ENCODE data around the gene ASB7. TPM values are rescaled to one million over a fixed set of nuclear protein-coding genes. Genes with fewer than 3 reads are reported as not detected.

Gene ASB7
- total and polyA plus RNA-seq, 2 experiments from 2014 or later, result 4.1 to 13.9 TPM

DNA sequence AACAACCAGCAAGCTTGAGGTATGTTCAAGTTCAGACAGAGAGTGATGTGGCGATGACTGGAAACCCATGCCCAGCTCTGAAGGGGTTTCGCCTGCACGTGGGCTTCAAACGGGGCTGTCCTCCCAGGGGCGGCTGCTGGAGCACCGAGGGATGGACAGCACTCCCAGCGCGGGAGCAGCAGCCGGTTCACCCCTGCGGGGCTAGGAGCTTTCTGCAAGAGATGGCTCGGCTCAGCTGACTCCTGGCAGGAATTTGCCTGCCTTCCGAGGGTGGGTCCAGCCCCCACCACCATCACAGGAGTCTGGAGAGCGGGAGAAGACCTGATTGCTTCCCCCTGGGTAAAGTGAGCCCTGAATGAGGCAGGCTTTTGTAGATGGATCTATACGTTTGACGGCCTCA is 66.9 kb downstream of the ASB7 start:
- ATAC-seq (no peak), DNase-seq (ENCODE audit: low spot score) (no peak)
- Histone ChIP-seq H3K4me3 (no peak overlapping the region), H3K27me3 (ENCODE audit: insufficient read depth) (no peaks in the 10 kb centered on the region), H3K4me1 (ENCODE audit: insufficient read depth) (no peaks in the 10 kb centered on the region), H3F3A (replicated peaks; ENCODE audit: low read depth) (no peaks in the 10 kb centered on the region), H3K27ac (ENCODE audit: low read depth) (no peak overlapping the region), H3K79me2 (replicated peaks; ENCODE audit: insufficient read depth) (no peaks in the 10 kb centered on the region), H2AFZ (no peak overlapping the region), H4K20me1 (replicated peaks; ENCODE audit: insufficient read depth) (no peaks in the 10 kb centered on the region), H3K9me2 (ENCODE audit: insufficient read depth) (no peaks in the 10 kb centered on the region), H3K4me2 (no peak overlapping the region), H3K36me3 (ENCODE audit: insufficient read depth) (no peaks in the 10 kb centered on the region)
- H3K4me1 Mint-ChIP-seq, result no peaks in the 10 kb centered on the region; the same call in 1 of the 3 replicates
- peaks cover 6% of the 10 kb centered on the region for H3K27me3 Mint-ChIP-seq (ENCODE audit: insufficient read depth, low read depth, poor library complexity)
- H3K27ac Mint-ChIP-seq, result no peak overlapping the region
- no peak for TF ChIP-seq JUNB (IDR thresholded peaks at IDR 0.05; ENCODE audit: unreplicated experiment)
- no peaks in the 10 kb centered on the region; the same call in 2 of the 3 replicates for H3K9me3 Mint-ChIP-seq
- H3K4me3 Mint-ChIP-seq, result no peak overlapping the region
- H3K36me3 Mint-ChIP-seq (ENCODE audit: low read depth), result no peaks in the 10 kb centered on the region

DNA sequence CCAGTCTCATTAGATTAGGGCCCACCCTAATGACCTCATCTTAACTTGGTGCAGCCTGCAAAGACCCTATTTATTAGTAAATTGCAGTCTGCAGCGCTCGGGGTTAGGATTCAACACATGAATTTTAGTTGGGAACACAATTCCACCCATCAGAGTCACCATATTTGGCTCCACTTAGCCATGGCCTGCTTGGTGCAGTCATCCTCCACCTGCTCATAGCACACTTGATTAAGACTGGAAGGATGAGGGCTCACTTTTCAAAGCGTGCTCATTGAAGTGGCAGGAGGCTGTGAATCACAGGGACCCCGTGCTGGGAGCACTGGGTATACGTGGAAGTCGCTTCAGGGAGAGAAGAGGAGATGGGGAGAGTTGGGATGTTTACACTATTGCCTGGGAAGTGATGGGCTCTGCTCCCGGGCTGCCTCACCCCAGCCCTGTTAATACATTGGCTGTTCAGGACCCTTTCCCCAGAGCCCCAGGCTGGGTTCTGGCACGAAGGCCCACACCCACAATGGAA is 68.2 kb downstream of the ASB7 start:
- H4K20me1 ChIP-seq (replicated peaks; ENCODE audit: insufficient read depth), result no peaks in the 10 kb centered on the region
- H3K4me3 ChIP-seq, result no peak overlapping the region
- no peaks in the 10 kb centered on the region for H3K9me2 ChIP-seq (ENCODE audit: insufficient read depth)
- Mint-ChIP-seq H3K27me3 (ENCODE audit: insufficient read depth, low read depth, poor library complexity) (peaks cover 4% of the 10 kb centered on the region), H3K27ac (no peak overlapping the region), H3K36me3 (ENCODE audit: low read depth) (no peaks in the 10 kb centered on the region), H3K4me1 (no peaks in the 10 kb centered on the region; the same call in 1 of the 3 replicates), H3K4me3 (no peak overlapping the region), H3K9me3 (no peaks in the 10 kb centered on the region; the same call in 1 of the 3 replicates)
- no peaks in the 10 kb centered on the region for H3K79me2 ChIP-seq (replicated peaks; ENCODE audit: insufficient read depth)
- no peaks in the 10 kb centered on the region for H3K27me3 ChIP-seq (ENCODE audit: insufficient read depth)
- no peaks in the 10 kb centered on the region for H3F3A ChIP-seq (replicated peaks; ENCODE audit: low read depth)
- H3K4me1 ChIP-seq (ENCODE audit: insufficient read depth), result no peaks in the 10 kb centered on the region
- H3K27ac ChIP-seq (ENCODE audit: low read depth), result no peak overlapping the region
- DNase-seq (ENCODE audit: low spot score) (no peak), ATAC-seq (no peak)
- no peaks in the 10 kb centered on the region for H3K36me3 ChIP-seq (ENCODE audit: insufficient read depth)
- H3K4me2 ChIP-seq, result no peak overlapping the region
- H2AFZ ChIP-seq, result no peak overlapping the region
- TF ChIP-seq NANOG (IDR thresholded peaks at IDR 0.05; ENCODE audit: borderline replicate concordance), result no peak
- TF ChIP-seq POLR2AphosphoS5 (IDR thresholded peaks at IDR 0.05; ENCODE audit: low read depth), result no peak
- TF ChIP-seq, protein P1, sequence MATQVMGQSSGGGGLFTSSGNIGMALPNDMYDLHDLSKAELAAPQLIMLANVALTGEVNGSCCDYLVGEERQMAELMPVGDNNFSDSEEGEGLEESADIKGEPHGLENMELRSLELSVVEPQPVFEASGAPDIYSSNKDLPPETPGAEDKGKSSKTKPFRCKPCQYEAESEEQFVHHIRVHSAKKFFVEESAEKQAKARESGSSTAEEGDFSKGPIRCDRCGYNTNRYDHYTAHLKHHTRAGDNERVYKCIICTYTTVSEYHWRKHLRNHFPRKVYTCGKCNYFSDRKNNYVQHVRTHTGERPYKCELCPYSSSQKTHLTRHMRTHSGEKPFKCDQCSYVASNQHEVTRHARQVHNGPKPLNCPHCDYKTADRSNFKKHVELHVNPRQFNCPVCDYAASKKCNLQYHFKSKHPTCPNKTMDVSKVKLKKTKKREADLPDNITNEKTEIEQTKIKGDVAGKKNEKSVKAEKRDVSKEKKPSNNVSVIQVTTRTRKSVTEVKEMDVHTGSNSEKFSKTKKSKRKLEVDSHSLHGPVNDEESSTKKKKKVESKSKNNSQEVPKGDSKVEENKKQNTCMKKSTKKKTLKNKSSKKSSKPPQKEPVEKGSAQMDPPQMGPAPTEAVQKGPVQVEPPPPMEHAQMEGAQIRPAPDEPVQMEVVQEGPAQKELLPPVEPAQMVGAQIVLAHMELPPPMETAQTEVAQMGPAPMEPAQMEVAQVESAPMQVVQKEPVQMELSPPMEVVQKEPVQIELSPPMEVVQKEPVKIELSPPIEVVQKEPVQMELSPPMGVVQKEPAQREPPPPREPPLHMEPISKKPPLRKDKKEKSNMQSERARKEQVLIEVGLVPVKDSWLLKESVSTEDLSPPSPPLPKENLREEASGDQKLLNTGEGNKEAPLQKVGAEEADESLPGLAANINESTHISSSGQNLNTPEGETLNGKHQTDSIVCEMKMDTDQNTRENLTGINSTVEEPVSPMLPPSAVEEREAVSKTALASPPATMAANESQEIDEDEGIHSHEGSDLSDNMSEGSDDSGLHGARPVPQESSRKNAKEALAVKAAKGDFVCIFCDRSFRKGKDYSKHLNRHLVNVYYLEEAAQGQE (IDR thresholded peaks at IDR 0.05; ENCODE audit: unreplicated experiment), result no peak
- TF ChIP-seq STAT1 (IDR thresholded peaks at IDR 0.05; ENCODE audit: unreplicated experiment), result no peak
- no peak for TF ChIP-seq CTCF (conservative IDR thresholded peaks at IDR 0.05; ENCODE audit: low read depth in 2 of 2)
- TF ChIP-seq JUNB (IDR thresholded peaks at IDR 0.05; ENCODE audit: unreplicated experiment), result no peak
- TF ChIP-seq CREB1 (CRISPR knock-in tag; IDR thresholded peaks at IDR 0.05; ENCODE audit: low read depth), result no peak
- no peak for TF ChIP-seq ZNF462 (CRISPR knock-in tag; IDR thresholded peaks at IDR 0.05)
- TF ChIP-seq ZNF114 (CRISPR knock-in tag; IDR thresholded peaks at IDR 0.05), result no peak

Measured in GM23338 (cell line).